Body of pancreas (tissue), 4 donors: Measurements from ENCODE around the gene ADAMTSL1. TPM values are rescaled to one million over a fixed set of nuclear protein-coding genes. Genes with fewer than 3 reads are reported as not detected.
A peak's percentile ranks its signal among the peaks of the same experiment; 100 is the strongest.

Experiments
- ATAC-seq: fragments of 150-250 bp; one replicate; pipeline ENCODE4 v1.9.1; 2016
- DNase-seq, 4 donors: peaks; one replicate each; pipeline ENCODE4 v3.0.0-alpha.2; 2019
- H3K27ac ChIP-seq, 4 donors: fragments of 200-600 bp; sonication (generic); 1 replicate in 3 of 4; 2 replicates in 1 of 4; pipeline versions ENCODE4 v1.5.1 to v1.6.1; 2016 to 2019; ENCODE audit warnings: mild to moderate bottlenecking in 1 of 4, mixed read lengths in 1 of 4, moderate library complexity in 1 of 4
- H3K27me3 ChIP-seq, 2 donors: fragments of 200-600 bp; sonication (generic); one replicate each; pipeline ENCODE4 v1.6.0; 2016; ENCODE audit warnings: mild to moderate bottlenecking in 1 of 2
- H3K36me3 ChIP-seq, 2 donors: fragments of 200-600 bp; sonication (generic); replicated peaks in 1 of 2; 2 replicates each; pipeline ENCODE4 v1.5.1; 2016; ENCODE audit warnings: low read depth in 2 of 2; ENCODE audit not compliant: insufficient read depth in 1 of 2
- H3K4me1 ChIP-seq: fragments of 200-600 bp; sonication (generic); one replicate; pipeline ENCODE4 v1.6.0; 2016
- H3K4me3 ChIP-seq, 2 donors: fragments of 200-600 bp; sonication (generic); 1 replicate in 1 of 2; 2 replicates in 1 of 2; pipeline ENCODE4 v1.5.1; 2016 to 2019
- H3K9me3 ChIP-seq, 3 donors: fragments of 200-600 bp; sonication (generic); 1 replicate in 2 of 3; 2 replicates in 1 of 3; pipeline ENCODE4 v1.5.1; 2016
- POLR2A ChIP-seq, 3 donors: fragments of 450-650 bp; IDR thresholded peaks; one replicate each; pipeline ENCODE4 v1.6.1; 2016; ENCODE audit warnings: antibody characterized with exemption in 3 of 3, mild to moderate bottlenecking in 2 of 3
- WGBS, 2 donors: methylation state at CpG; one replicate each; pipeline ENCODE4 v1.1.5; 2017; 5-methylcytosine and 5-hydroxymethylcytosine counted together
- intact Hi-C: fragments of 100-400 bp; cut with DNase I; formaldehyde crosslinking; loops from one replicate; pipeline ENCODE4 v1.15.1; 2023
- total RNA-seq, 2 donors: library from RNA; depleted of rRNA; stranded (reverse); fragments of >200 nt; gene quantifications; one replicate each; pipeline ENCODE4 v1.1.0, GENCODE V29; 2016
- TF ChIP-seq, protein P1 (sequence below), 7 experiments: fragments of 450-650 bp in 4 of 7; fragments of 200-600 bp in 3 of 7; sonication (generic) in 3 of 7; IDR thresholded peaks; one replicate each; pipeline ENCODE4 v1.5.1; 2016 to 2019; ENCODE audit warnings: antibody characterized with exemption in 7 of 7

ADAMTSL1 gene
- total RNA-seq, 2 donors from 2014 or later, result 0.52 to 0.99 TPM

GRCh38 chr9:18727904-18728303, 254.0 kb downstream of the ADAMTSL1 start:
- Histone ChIP-seq H3K9me3 (no peaks in the 10 kb centered on the region), H3K27ac (no peak overlapping the region), H3K27me3 (no peaks in the 10 kb centered on the region), H3K4me1 (no peaks in the 10 kb centered on the region), H3K4me3 (no peak overlapping the region), H3K36me3 (no peaks in the 10 kb centered on the region)
- DNase-seq, result no peak
- TF ChIP-seq, protein P1, sequence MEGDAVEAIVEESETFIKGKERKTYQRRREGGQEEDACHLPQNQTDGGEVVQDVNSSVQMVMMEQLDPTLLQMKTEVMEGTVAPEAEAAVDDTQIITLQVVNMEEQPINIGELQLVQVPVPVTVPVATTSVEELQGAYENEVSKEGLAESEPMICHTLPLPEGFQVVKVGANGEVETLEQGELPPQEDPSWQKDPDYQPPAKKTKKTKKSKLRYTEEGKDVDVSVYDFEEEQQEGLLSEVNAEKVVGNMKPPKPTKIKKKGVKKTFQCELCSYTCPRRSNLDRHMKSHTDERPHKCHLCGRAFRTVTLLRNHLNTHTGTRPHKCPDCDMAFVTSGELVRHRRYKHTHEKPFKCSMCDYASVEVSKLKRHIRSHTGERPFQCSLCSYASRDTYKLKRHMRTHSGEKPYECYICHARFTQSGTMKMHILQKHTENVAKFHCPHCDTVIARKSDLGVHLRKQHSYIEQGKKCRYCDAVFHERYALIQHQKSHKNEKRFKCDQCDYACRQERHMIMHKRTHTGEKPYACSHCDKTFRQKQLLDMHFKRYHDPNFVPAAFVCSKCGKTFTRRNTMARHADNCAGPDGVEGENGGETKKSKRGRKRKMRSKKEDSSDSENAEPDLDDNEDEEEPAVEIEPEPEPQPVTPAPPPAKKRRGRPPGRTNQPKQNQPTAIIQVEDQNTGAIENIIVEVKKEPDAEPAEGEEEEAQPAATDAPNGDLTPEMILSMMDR (IDR thresholded peaks at IDR 0.05), result no peak
- TF ChIP-seq POLR2A (IDR thresholded peaks at IDR 0.05), result no peak
- WGBS, 2 donors, result 91 to 94% methylated on average over 7 of the region's 7 CpGs
- no peak for ATAC-seq
- intact Hi-C loops, result no loop called here

GRCh38 chr9:18728642-18729041, 254.7 kb downstream of the ADAMTSL1 start:
- intact Hi-C loops, result no loop called here
- H3K9me3 ChIP-seq, result no peaks in the 10 kb centered on the region
- H3K27me3 ChIP-seq, result no peaks in the 10 kb centered on the region
- TF ChIP-seq, protein P1 (IDR thresholded peaks at IDR 0.05), result no peak
- no peak for TF ChIP-seq POLR2A (IDR thresholded peaks at IDR 0.05)
- H3K36me3 ChIP-seq, result no peaks in the 10 kb centered on the region
- ATAC-seq, result no peak
- H3K27ac ChIP-seq, result no peak overlapping the region
- 88 to 94% methylated on average over 3 of the region's 3 CpGs for WGBS, 2 donors
- H3K4me3 ChIP-seq, result no peak overlapping the region
- no peaks in the 10 kb centered on the region for H3K4me1 ChIP-seq
- no peak for DNase-seq

DNA sequence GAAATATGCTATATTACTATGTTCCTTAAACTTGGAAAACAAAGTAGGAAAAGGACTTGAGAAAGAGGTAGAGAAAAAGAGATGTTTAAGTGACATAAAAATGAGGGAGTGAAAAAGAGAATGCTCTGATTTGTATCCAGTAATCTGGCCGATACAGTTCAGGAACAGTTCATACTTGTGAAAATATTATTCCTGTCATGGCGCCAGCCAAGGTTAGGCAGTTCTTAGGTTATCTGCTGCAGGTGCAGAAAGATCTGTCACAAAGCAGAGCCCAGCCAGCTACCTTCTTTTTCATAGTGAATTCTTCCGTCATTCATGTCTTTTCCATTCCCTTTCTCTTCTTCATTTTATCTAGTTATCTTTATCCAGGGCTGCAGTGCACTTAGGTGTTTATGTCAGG, 256.3 kb downstream of the ADAMTSL1 start:
- ATAC-seq (no peak), DNase-seq (peak in 1 of 4 donors; percentile 35)
- intact Hi-C loops, result no loop called here
- no peak for TF ChIP-seq POLR2A (IDR thresholded peaks at IDR 0.05)
- TF ChIP-seq, protein P1 (IDR thresholded peaks at IDR 0.05), result no peak
- 32 to 36% methylated on average over 3 of the region's 3 CpGs for WGBS, 2 donors
- no peaks in the 10 kb centered on the region for H3K27me3 ChIP-seq
- H3K9me3 ChIP-seq, result no peaks in the 10 kb centered on the region
- no peak overlapping the region for H3K4me3 ChIP-seq
- H3K4me1 ChIP-seq, result no peaks in the 10 kb centered on the region
- H3K36me3 ChIP-seq, result no peaks in the 10 kb centered on the region
- H3K27ac ChIP-seq, result no peak overlapping the region

DNA sequence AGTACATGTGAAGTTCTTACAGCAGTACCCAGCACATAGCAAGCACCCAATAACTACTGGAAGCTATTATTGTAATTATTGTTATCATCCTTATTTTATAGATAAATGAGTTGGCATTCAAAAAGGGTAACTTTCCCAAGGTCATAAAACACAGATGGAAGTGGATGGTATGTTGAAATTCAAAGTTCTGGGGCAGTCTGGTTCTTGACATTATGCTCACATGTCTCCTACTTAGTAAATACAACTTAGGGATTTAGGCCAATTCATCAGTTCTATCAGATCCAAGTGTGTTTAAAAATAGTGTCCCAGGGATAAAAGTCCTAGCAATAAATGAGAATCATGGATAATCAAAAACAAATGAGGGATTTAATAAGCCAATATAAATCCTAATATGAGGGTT, 265.2 kb downstream of the ADAMTSL1 start:
- peaks cover 13% of the 10 kb centered on the region for H3K4me1 ChIP-seq
- H3K9me3 ChIP-seq, result no peaks in the 10 kb centered on the region
- no peaks in the 10 kb centered on the region for H3K27me3 ChIP-seq
- DNase-seq, result no peak
- no peak overlapping the region for H3K27ac ChIP-seq
- H3K4me3 ChIP-seq, result no peak overlapping the region
- ATAC-seq, result no peak
- intact Hi-C loops, result no loop called here
- no peaks in the 10 kb centered on the region for H3K36me3 ChIP-seq
- TF ChIP-seq POLR2A (IDR thresholded peaks at IDR 0.05), result no peak
- TF ChIP-seq, protein P1 (IDR thresholded peaks at IDR 0.05), result no peak

DNA sequence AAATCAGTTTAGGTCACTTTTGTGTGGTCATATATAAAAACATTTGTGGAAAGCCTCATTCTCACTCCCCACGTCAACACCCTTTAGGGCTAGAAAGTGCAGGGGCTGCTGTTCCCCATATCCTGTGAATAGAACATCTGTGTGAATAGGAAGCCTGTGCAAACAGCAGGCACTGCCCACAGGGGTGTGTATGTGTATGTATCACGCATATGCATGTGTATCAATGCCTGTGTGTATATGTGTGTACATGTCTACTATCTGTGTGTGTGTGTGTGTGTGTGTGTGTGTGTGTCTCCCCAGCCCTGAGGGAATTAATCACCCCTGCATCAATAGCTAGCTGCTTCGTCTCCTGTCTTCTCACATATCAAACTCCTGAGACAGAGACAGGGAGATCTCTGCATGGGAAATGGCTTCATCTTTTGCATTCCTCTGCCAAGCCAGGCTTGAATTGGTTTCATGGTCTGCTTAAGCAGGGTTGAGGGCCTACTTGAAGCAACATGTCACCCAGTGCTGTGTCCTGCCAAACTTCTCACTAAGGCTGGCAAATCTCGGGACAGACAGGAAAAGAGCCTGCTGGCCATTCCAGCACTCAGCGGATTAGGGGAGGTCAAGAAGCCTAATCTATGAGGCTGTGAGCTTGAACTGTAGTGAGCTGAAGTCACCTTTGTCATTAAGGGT, 265.8 kb downstream of the ADAMTSL1 start:
- no peak overlapping the region for H3K4me3 ChIP-seq
- TF ChIP-seq, protein P1 (IDR thresholded peaks at IDR 0.05), result no peak
- TF ChIP-seq POLR2A (IDR thresholded peaks at IDR 0.05), result no peak
- DNase-seq (peak in 1 of 4 donors; percentile 49), ATAC-seq (no peak)
- H3K27me3 ChIP-seq, result no peaks in the 10 kb centered on the region
- 44 to 49% methylated on average over 3 to 5 of the region's 5 CpGs for WGBS, 2 donors
- H3K36me3 ChIP-seq, result no peaks in the 10 kb centered on the region
- peaks cover 13% of the 10 kb centered on the region for H3K4me1 ChIP-seq
- intact Hi-C loops, result no loop called here
- no peak overlapping the region for H3K27ac ChIP-seq
- H3K9me3 ChIP-seq, result no peaks in the 10 kb centered on the region
